HFFc6 (cell line): ENCODE results near the gene SOS2. TPM values are rescaled to one million over a fixed set of nuclear protein-coding genes. Genes with fewer than 3 reads are reported as not detected.
A peak's percentile ranks its signal among the peaks of the same experiment; 100 is the strongest.

ENCODE experiments used
- DNase-seq: peaks from one replicate; pipeline ENCODE4 v3.0.0-alpha.2; 2018
- H3K27ac Mint-ChIP-seq: 2 replicates; pipeline ENCODE4 v1.8.0; 2020; ENCODE audit warnings: mild to moderate bottlenecking, mixed read lengths
- H3K27me3 Mint-ChIP-seq: 2 replicates; pipeline ENCODE4 v1.8.0; 2021; ENCODE audit warnings: mild to moderate bottlenecking, moderate library complexity, mixed read lengths; ENCODE audit not compliant: insufficient read depth
- H3K36me3 Mint-ChIP-seq: 2 replicates; pipeline ENCODE4 v1.8.0; 2021; ENCODE audit warnings: low read depth, mixed read lengths
- H3K4me1 Mint-ChIP-seq: 2 replicates; pipeline ENCODE4 v1.8.0; 2020; ENCODE audit warnings: low read depth, mixed read lengths
- H3K4me3 Mint-ChIP-seq: 2 replicates; pipeline ENCODE4 v1.8.0; 2020; ENCODE audit warnings: mild to moderate bottlenecking, moderate library complexity, mixed read lengths
- H3K9me3 Mint-ChIP-seq: 2 replicates; pipeline ENCODE4 v1.8.0; 2020; ENCODE audit warnings: mild to moderate bottlenecking, mixed read lengths
- CTCF ChIP-seq: fragments of 200-600 bp; sonication (generic); IDR thresholded peaks from 2 replicates; pipeline ENCODE4 v1.5.0; 2021; ENCODE audit warnings: antibody characterized with exemption, mild to moderate bottlenecking
- total RNA-seq, 6 experiments: library from RNA; stranded (reverse); fragmentation: NEBNext Ultra II Directional; extraction: Animal tissue kit (Norgen Biotek cat#: 25700); gene quantifications; 2 replicates in 1 of 6; 3 replicates in 5 of 6; pipeline ENCODE4 v1.2.3, GENCODE V29; 2021

Gene SOS2
- total RNA-seq, 6 experiments from 2014 or later = 11.8 to 14.5 (median 13.3) TPM

- no peaks in the 10 kb centered on the region for H3K36me3 Mint-ChIP-seq
- no peak overlapping the region for H3K27ac Mint-ChIP-seq
- no peaks in the 10 kb centered on the region for H3K27me3 Mint-ChIP-seq
- DNase-seq = no peak
- no peaks in the 10 kb centered on the region for H3K9me3 Mint-ChIP-seq
- no peak for TF ChIP-seq CTCF
- H3K4me3 Mint-ChIP-seq = no peak overlapping the region
- peaks cover 6% of the 10 kb centered on the region; the same call in 1 of the 2 replicates for H3K4me1 Mint-ChIP-seq
Measured at GRCh38 chr14:50262865-50263264, 31.5 kb upstream of the SOS2 start.

GRCh38 chr14:50260511-50260910 lies 29.1 kb upstream of the SOS2 start:
- Mint-ChIP-seq H3K9me3 (no peaks in the 10 kb centered on the region), H3K27ac (no peak overlapping the region), H3K27me3 (no peaks in the 10 kb centered on the region), H3K4me1 (peaks cover 6% of the 10 kb centered on the region; the same call in 1 of the 2 replicates), H3K4me3 (no peak overlapping the region), H3K36me3 (no peaks in the 10 kb centered on the region)
- peak; percentile 39 for DNase-seq
- peak; percentile 80 for TF ChIP-seq CTCF

GRCh38 chr14:50260072-50260471 lies 28.7 kb upstream of the SOS2 start:
- no peak for DNase-seq
- Mint-ChIP-seq H3K36me3 (no peaks in the 10 kb centered on the region), H3K27ac (no peak overlapping the region), H3K4me1 (peaks cover 6% of the 10 kb centered on the region; the same call in 1 of the 2 replicates), H3K9me3 (no peaks in the 10 kb centered on the region), H3K27me3 (no peaks in the 10 kb centered on the region), H3K4me3 (no peak overlapping the region)
- TF ChIP-seq CTCF = no peak

GRCh38 chr14:50257732-50258131 lies 26.4 kb upstream of the SOS2 start:
- no peak overlapping the region for H3K27ac Mint-ChIP-seq
- DNase-seq = no peak
- H3K4me3 Mint-ChIP-seq = no peak overlapping the region
- no peak for TF ChIP-seq CTCF
- H3K9me3 Mint-ChIP-seq = no peaks in the 10 kb centered on the region
- H3K27me3 Mint-ChIP-seq = no peaks in the 10 kb centered on the region
- peaks cover 6% of the 10 kb centered on the region; the same call in 1 of the 2 replicates for H3K4me1 Mint-ChIP-seq
- no peaks in the 10 kb centered on the region; the same call in 1 of the 2 replicates for H3K36me3 Mint-ChIP-seq

GRCh38 chr14:50254248-50254647 lies 22.9 kb upstream of the SOS2 start:
- Mint-ChIP-seq H3K4me3 (no peak overlapping the region), H3K4me1 (no peaks in the 10 kb centered on the region), H3K27me3 (no peaks in the 10 kb centered on the region), H3K9me3 (no peaks in the 10 kb centered on the region), H3K36me3 (no peaks in the 10 kb centered on the region; the same call in 1 of the 2 replicates), H3K27ac (no peak overlapping the region)
- TF ChIP-seq CTCF = no peak
- no peak for DNase-seq
